Smooth muscle cell (in vitro differentiated cells): ENCODE data around the gene SLC22A2. TPM values are rescaled to one million over a fixed set of nuclear protein-coding genes. Genes with fewer than 3 reads are reported as not detected.

ENCODE experiments used
- DNase-seq: peaks from one replicate; lab custom pipeline; 2025; ENCODE audit not compliant: unreplicated experiment; lab: John Stamatoyannopoulos, UW
- H2AFZ ChIP-seq: fragments of 200-600 bp; sonication (generic); 2 replicates; pipeline ENCODE4 v1.6.0; 2016; ENCODE audit warnings: antibody characterized with exemption, low read depth, mild to moderate bottlenecking
- H3F3A ChIP-seq: fragments of 200-600 bp; sonication (generic); 2 replicates; pipeline ENCODE4 v1.6.0; 2017; ENCODE audit warnings: antibody characterized with exemption, low read depth
- H3K27ac ChIP-seq: fragments of 200-600 bp; sonication (generic); 2 replicates; pipeline ENCODE4 v1.5.1; 2016; ENCODE audit warnings: low read depth, mild to moderate bottlenecking
- H3K27me3 ChIP-seq: fragments of 200-600 bp; sonication (generic); 2 replicates; pipeline ENCODE4 v1.6.1; 2016; ENCODE audit warnings: low read depth, mild to moderate bottlenecking
- H3K36me3 ChIP-seq: fragments of 200-600 bp; sonication (generic); 2 replicates; pipeline ENCODE4 v1.5.1; 2016; ENCODE audit warnings: low read depth
- H3K4me1 ChIP-seq: fragments of 200-600 bp; sonication (generic); 2 replicates; pipeline ENCODE4 v1.5.1; 2016; ENCODE audit warnings: low read depth
- H3K4me2 ChIP-seq: fragments of 200-600 bp; sonication (generic); 2 replicates; pipeline ENCODE4 v1.6.0; 2016; ENCODE audit warnings: mild to moderate bottlenecking
- H3K4me3 ChIP-seq: fragments of 200-600 bp; sonication (generic); 2 replicates; pipeline ENCODE4 v1.5.1; 2016; ENCODE audit warnings: mild to moderate bottlenecking
- H3K79me2 ChIP-seq: fragments of 200-600 bp; sonication (generic); 2 replicates; pipeline ENCODE4 v1.6.0; 2016; ENCODE audit warnings: low read depth, mild to moderate bottlenecking
- H3K9ac ChIP-seq: fragments of 200-600 bp; sonication (generic); 2 replicates; pipeline ENCODE4 v1.6.0; 2016; ENCODE audit warnings: low read depth
- H3K9me3 ChIP-seq: fragments of 200-600 bp; sonication (generic); replicated peaks from 2 replicates; pipeline ENCODE4 v1.5.1; 2016; ENCODE audit warnings: low read depth
- H4K20me1 ChIP-seq: fragments of 200-600 bp; sonication (generic); 2 replicates; pipeline ENCODE4 v1.6.0; 2016; ENCODE audit warnings: low read depth
- CTCF ChIP-seq: fragments of 200-600 bp; sonication (generic); IDR thresholded peaks from 2 replicates; pipeline ENCODE4 v1.5.1; 2017; ENCODE audit warnings: borderline replicate concordance, mild to moderate bottlenecking, antibody characterized with exemption; ENCODE audit not compliant: insufficient read depth, poor library complexity, severe bottlenecking
- WGBS: methylation state at CpG from one replicate; pipeline ENCODE4 v1.1.7; 2016; ENCODE audit warnings: low lambda C conversion rate; 5-methylcytosine and 5-hydroxymethylcytosine counted together
- polyA plus RNA-seq: library from polyadenylated mRNA; unstranded; fragments of >200 nt; fragmentation: Nextera tagmentation; extraction: Ambion mirVana; gene quantifications from 2 replicates; pipeline ENCODE4 v1.2.1, GENCODE V29; 2016
- total RNA-seq: library from RNA; depleted of rRNA; stranded (reverse); fragments of >200 nt; gene quantifications from 2 replicates; pipeline ENCODE4 v1.2.3, GENCODE V29; 2014

Gene SLC22A2
- total and polyA plus RNA-seq, 2 experiments from 2014 or later: 3.5 to 7.0 TPM

GRCh38 chr6:160227769-160228161 lies 30.9 kb downstream of the SLC22A2 start:
- no peak for TF ChIP-seq CTCF
- Histone ChIP-seq H3K27me3 (no peaks in the 10 kb centered on the region), H4K20me1 (no peaks in the 10 kb centered on the region), H3K4me2 (peak overlapping the region; percentile 57), H3K4me1 (peaks cover 4% of the 10 kb centered on the region), H3K4me3 (no peak overlapping the region), H3K27ac (peak overlapping the region; percentile 98), H3K36me3 (no peaks in the 10 kb centered on the region), H3K9ac (peak overlapping the region; percentile 89), H3F3A (peaks cover 12% of the 10 kb centered on the region), H3K9me3 (no peaks in the 10 kb centered on the region), H2AFZ (no peak overlapping the region), H3K79me2 (no peaks in the 10 kb centered on the region)
- no peak for DNase-seq
- WGBS: 20% methylated on average over 1 of the region's 1 CpG

GRCh38 chr6:160227038-160227768 lies 31.4 kb downstream of the SLC22A2 start:
- H3K36me3 ChIP-seq: no peaks in the 10 kb centered on the region
- no peak overlapping the region for H2AFZ ChIP-seq
- H3K79me2 ChIP-seq: no peaks in the 10 kb centered on the region
- peaks cover 12% of the 10 kb centered on the region for H3F3A ChIP-seq
- DNase-seq: no peak
- H3K4me2 ChIP-seq: peak overlapping the region; percentile 24
- peak overlapping the region; percentile 83 for H3K9ac ChIP-seq
- no peaks in the 10 kb centered on the region for H3K9me3 ChIP-seq
- H3K4me1 ChIP-seq: peaks cover 4% of the 10 kb centered on the region
- WGBS: 50% methylated on average over 4 of the region's 4 CpGs
- no peak overlapping the region for H3K4me3 ChIP-seq
- TF ChIP-seq CTCF: no peak
- H3K27me3 ChIP-seq: no peaks in the 10 kb centered on the region
- no peaks in the 10 kb centered on the region for H4K20me1 ChIP-seq
- H3K27ac ChIP-seq: peak overlapping the region; percentile 98

- no peak overlapping the region for H2AFZ ChIP-seq
- H3K79me2 ChIP-seq: no peaks in the 10 kb centered on the region
- H3K36me3 ChIP-seq: no peaks in the 10 kb centered on the region
- H3K4me3 ChIP-seq: no peak overlapping the region
- peaks cover 4% of the 10 kb centered on the region for H3K4me1 ChIP-seq
- DNase-seq: no peak
- 35% methylated on average over 7 of the region's 7 CpGs for WGBS
- H3K9ac ChIP-seq: peak overlapping the region; percentile 83
- H3K9me3 ChIP-seq: no peaks in the 10 kb centered on the region
- H3K27me3 ChIP-seq: no peaks in the 10 kb centered on the region
- no peak for TF ChIP-seq CTCF
- peak overlapping the region; percentile 98 for H3K27ac ChIP-seq
- H4K20me1 ChIP-seq: no peaks in the 10 kb centered on the region
- peak overlapping the region; percentile 29 for H3K4me2 ChIP-seq
- H3F3A ChIP-seq: peaks cover 12% of the 10 kb centered on the region
Observed at GRCh38 chr6:160226118-160226591, 32.5 kb downstream of the SLC22A2 start.
